ENCODE measurements around the gene PLA2G4F. TPM values are rescaled to one million over a fixed set of nuclear protein-coding genes. Genes with fewer than 3 reads are reported as not detected.
A peak's percentile ranks its signal among the peaks of the same experiment; 100 is the strongest.

Gene PLA2G4F
- polyA plus RNA-seq, 1 donor from 2014 or later = not detected

DNA sequence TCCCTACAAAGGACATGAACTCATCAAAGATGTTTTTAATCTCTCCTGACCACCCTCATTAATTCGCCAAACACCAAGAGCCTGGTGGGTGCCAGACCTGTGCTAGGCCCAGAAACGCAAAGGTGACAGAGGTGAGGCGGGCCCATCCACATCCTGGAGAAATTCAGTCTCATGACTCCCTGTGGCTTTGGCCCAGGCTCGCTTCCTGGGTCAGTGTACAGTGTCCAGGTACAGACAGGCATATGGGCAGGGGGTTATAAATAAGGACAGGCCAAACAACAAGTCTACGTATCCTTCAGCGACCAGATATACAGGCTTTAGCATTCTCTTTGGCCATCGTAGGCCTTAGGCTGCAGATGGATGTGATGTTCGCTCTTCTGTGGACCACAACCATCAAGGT lies 945 bp upstream of the PLA2G4F start:
- no peaks in the 10 kb centered on the region for H3K9me3 Mint-ChIP-seq
- no peaks in the 10 kb centered on the region for H3K27me3 Mint-ChIP-seq
- no peak overlapping the region for H3K27ac Mint-ChIP-seq
- peaks cover 0 to 1% (median 0%) of the 10 kb centered on the region in 3 donors for H3K4me1 Mint-ChIP-seq
- H3K36me3 Mint-ChIP-seq = no peaks in the 10 kb centered on the region
- no peak overlapping the region for H3K4me3 Mint-ChIP-seq

DNA sequence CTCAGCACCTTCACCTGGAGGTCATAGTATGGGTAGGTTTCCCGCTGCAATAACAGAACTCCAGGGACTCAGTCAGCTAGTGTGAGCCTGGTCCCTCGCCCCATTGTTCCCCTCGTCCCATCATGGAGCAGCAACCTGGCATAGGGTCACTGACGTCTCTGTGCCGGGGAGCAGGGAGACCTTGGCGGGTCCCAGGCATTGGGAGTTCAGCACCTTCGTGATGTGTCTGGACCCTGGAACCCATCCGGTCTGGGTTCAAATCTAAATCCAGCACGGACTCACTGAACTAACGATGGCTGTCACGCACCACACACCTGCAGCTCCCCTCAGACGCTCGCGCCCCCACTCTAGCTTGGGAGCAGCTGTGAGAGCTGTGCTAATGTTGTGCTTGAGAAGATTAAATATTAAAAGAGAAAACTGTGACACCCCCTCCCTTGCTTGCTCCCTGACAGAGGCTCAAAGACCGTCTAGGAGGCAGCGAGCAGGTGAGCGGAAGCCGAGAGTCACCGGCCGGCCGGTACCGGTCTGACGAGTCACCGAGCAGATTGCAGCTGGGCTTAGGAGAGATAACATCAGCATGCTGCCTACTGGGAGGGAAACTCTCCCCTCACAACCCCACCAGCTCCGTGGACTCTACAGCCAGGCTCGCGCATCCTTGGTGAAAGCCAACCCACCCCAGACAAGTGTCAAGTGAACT lies 742 bp downstream of the PLA2G4F start:
- H3K9me3 Mint-ChIP-seq = no peaks in the 10 kb centered on the region
- no peak overlapping the region for H3K4me3 Mint-ChIP-seq
- H3K27ac Mint-ChIP-seq = no peak overlapping the region
- no peaks in the 10 kb centered on the region for H3K36me3 Mint-ChIP-seq
- peaks cover 0 to 1% (median 0%) of the 10 kb centered on the region in 3 donors for H3K4me1 Mint-ChIP-seq
- peaks cover 2% of the 10 kb centered on the region for H3K27me3 Mint-ChIP-seq

DNA sequence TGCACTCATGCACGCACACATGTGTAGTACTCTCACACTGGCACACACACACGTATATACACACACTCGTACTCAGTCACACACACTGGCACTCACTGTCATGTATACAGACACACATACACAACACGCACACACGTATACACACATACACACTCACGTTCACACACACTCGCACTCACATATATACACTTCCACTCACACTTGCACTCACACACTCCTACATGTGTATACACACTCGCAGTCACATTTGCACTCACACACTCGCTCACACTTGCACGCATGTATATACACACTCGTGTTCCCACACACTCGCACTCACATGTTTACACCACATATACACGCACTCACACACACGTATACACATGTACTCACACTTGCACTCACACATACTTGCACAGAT lies 1.5 kb downstream of the PLA2G4F start:
- Mint-ChIP-seq H3K27me3 (peaks cover 2% of the 10 kb centered on the region), H3K4me3 (no peak overlapping the region), H3K9me3 (no peaks in the 10 kb centered on the region), H3K4me1 (peaks cover 0 to 1% (median 0%) of the 10 kb centered on the region in 3 donors), H3K27ac (no peak overlapping the region), H3K36me3 (no peaks in the 10 kb centered on the region)

DNA sequence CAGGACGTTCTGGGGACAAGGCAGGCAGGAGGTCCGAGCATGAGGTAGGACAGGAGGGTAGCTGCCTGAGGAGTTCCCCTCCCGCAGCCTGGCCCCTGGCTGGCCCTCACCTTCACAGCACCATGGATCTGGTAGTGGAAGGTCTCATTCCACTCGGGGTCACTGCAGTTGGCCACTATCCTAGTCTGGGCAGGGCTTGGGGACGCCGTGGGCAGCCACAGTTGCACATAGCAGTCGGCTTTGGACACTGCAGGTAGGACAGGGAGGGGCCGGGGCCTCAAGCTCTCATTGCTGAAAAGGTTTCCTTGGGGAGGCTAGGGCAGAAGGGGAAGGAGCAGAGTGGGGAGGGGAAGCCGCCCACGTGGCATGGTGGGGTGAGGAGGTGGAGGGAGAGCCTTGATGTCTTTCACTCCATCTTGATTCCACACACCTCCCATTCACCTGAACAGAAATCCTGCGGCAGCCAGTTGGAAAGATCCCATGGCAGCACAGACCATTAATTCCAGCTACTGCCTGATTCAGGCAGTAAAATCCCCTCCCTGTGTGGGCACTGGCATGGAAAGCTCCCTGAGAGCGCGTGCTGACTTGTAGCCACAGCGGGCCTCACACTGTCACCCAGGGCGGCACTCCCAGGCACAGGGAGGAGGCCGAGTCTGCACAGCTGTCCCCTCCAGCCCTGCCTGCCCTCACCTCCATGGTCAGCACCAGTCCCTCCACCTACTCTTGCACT lies 2.1 kb downstream of the PLA2G4F start:
- H3K27me3 Mint-ChIP-seq = peaks cover 2% of the 10 kb centered on the region
- no peaks in the 10 kb centered on the region for H3K36me3 Mint-ChIP-seq

DNA sequence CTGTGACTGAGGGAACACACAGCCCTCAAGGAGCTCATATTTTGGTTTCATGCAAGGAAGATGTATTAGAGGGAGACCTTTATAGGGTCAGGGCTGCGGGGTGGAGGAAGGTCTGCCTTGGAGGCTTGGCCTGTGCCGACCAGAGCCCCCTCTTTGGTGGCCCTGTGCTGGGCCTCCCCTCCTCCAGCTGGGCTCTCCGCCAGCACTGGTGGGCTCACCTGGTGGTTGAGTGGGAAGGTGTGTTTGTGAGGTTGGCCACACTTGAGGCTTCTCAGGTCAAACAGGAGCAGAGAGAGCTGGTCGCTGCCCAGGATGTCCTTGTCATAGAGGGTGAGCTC lies 2.6 kb downstream of the PLA2G4F start:
- Mint-ChIP-seq H3K9me3 (no peaks in the 10 kb centered on the region), H3K4me1 (peaks cover 0 to 1% (median 0%) of the 10 kb centered on the region in 3 donors), H3K27me3 (peaks cover 2% of the 10 kb centered on the region), H3K4me3 (no peak overlapping the region), H3K36me3 (no peaks in the 10 kb centered on the region), H3K27ac (no peak overlapping the region)

More for the DNA sequence above, 2.1 kb downstream of the PLA2G4F start:
- Mint-ChIP-seq H3K4me1 (peaks cover 0 to 1% (median 0%) of the 10 kb centered on the region in 3 donors), H3K9me3 (no peaks in the 10 kb centered on the region), H3K27ac (no peak overlapping the region), H3K4me3 (no peak overlapping the region)

DNA sequence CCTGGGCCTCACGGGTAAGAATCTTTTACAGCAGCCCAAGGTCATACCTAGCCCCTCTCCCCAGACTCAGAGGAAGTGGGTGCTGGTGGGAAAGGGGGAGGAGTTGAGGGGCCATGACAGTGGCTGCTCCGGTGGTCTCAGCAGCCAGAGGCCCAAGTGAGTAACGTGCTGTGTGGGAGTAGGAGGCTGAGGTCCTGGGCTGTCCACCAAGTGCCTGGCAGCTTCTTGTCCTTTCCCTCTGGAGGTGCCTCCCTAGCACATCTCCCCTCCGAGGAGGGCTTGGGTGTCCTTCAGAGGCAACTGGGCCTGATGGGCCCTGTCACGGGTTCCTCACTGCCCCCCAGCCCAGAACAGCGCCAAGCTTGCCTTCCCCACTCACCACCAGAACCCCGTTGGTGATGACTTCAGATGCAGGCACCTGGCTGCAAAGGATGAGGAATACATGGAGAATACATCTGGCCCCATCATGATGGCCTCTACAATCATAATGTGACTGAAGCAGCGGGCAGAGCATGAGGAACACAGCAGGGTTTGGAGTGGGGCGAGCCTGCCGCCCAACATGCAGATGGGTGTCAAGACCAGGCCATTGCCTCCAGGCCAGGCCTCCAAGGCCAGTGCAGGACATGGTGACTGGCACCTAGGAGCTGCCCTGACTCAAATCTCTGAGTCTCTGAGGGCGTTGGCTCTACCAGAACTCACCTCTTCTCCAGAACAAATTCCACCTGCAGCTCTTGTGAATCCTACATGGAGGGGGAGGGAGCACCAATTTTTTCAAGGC lies 3.3 kb downstream of the PLA2G4F start:
- H3K9me3 Mint-ChIP-seq = no peaks in the 10 kb centered on the region
- no peak overlapping the region for H3K27ac Mint-ChIP-seq
- H3K4me3 Mint-ChIP-seq = no peak overlapping the region
- H3K27me3 Mint-ChIP-seq = peaks cover 4% of the 10 kb centered on the region
- peaks cover 0 to 1% (median 0%) of the 10 kb centered on the region in 3 donors for H3K4me1 Mint-ChIP-seq
- H3K36me3 Mint-ChIP-seq = no peaks in the 10 kb centered on the region

DNA sequence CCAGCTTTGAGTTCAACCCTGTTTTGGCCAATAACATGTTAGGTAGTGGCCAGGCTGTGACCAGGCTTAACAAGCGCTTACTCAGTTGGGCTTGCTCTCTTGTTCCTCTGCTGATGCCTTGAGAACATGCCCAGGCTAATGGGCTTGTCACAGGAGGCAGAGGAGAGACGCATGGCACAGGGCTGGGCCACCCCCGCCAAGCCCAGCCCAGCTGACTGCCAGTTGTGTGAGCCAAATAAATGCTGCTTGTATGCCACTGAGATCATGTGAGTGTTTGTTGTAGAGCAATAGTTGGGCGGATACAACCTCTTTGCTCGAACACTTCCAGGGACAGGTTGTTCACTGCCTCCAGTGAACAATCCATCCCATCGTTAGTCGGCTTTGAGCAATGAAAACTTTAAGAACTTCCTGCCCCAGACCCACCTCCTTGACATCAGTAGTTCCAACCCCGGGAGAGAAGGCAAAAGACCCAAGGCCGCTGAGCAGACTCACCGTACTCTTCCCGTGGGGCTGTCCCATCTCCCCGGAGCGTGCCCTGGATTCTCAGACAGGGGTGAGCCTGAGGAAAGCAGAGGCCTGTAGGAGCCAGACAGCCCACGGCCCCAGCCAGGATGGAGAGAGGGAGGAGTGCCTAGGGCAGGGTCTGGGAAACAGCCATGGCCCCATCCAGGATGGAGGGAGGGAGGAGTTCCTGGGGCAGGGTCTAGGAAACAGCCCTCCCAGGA lies 4.1 kb downstream of the PLA2G4F start:
- Mint-ChIP-seq H3K4me3 (no peak overlapping the region), H3K4me1 (peaks cover 0 to 1% (median 0%) of the 10 kb centered on the region in 3 donors), H3K27ac (no peak overlapping the region), H3K36me3 (no peaks in the 10 kb centered on the region), H3K9me3 (no peaks in the 10 kb centered on the region), H3K27me3 (peaks cover 4% of the 10 kb centered on the region)

DNA sequence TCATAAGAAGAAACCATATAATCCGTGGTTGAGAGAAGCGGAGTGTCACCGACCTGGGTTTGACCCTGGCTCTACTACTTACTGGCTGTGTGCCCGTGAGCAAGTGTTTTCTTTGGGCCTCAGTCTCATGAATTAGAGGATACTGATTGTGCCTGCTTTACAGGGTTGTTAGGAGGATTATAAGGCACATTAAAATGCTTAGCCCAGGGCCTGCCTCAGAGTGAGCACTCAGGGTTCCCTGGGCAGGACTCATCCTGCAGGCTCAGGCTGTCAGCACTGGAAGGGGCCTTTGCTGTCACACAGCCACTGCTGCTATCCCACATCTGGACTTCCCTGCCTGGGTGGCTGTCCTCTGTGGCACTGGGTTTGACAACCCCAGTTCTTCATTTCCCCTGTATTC lies 4.7 kb downstream of the PLA2G4F start:
- Mint-ChIP-seq H3K4me3 (no peak overlapping the region), H3K4me1 (peaks cover 0 to 1% (median 0%) of the 10 kb centered on the region in 3 donors), H3K36me3 (no peaks in the 10 kb centered on the region), H3K27ac (no peak overlapping the region), H3K27me3 (peaks cover 4% of the 10 kb centered on the region), H3K9me3 (no peaks in the 10 kb centered on the region)

DNA sequence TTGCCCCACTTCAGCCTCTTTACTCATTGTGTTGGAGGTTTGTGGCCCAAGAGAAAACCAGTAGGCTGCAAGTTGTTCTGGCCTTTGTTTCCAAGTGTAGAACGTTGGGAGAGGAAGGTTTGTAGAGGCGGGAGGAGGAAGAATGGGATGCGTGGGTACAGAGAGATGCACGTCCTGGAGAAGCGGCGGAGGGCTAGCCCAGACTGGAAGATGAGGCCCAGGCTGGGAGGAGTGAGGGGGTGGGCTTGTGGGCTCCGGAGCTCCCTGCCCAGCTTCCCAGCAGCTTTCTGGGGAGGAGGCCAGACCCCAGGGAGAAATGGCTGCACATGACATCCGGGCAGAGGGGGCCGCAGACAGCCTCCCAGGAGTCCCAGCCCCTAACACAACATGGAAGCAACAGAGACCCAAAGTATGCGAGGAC lies 5.3 kb downstream of the PLA2G4F start:
- Mint-ChIP-seq H3K4me3 (no peak overlapping the region), H3K36me3 (no peaks in the 10 kb centered on the region), H3K27ac (no peak overlapping the region), H3K4me1 (peaks cover 0 to 1% (median 0%) of the 10 kb centered on the region in 3 donors), H3K27me3 (peaks cover 4% of the 10 kb centered on the region), H3K9me3 (no peaks in the 10 kb centered on the region)

DNA sequence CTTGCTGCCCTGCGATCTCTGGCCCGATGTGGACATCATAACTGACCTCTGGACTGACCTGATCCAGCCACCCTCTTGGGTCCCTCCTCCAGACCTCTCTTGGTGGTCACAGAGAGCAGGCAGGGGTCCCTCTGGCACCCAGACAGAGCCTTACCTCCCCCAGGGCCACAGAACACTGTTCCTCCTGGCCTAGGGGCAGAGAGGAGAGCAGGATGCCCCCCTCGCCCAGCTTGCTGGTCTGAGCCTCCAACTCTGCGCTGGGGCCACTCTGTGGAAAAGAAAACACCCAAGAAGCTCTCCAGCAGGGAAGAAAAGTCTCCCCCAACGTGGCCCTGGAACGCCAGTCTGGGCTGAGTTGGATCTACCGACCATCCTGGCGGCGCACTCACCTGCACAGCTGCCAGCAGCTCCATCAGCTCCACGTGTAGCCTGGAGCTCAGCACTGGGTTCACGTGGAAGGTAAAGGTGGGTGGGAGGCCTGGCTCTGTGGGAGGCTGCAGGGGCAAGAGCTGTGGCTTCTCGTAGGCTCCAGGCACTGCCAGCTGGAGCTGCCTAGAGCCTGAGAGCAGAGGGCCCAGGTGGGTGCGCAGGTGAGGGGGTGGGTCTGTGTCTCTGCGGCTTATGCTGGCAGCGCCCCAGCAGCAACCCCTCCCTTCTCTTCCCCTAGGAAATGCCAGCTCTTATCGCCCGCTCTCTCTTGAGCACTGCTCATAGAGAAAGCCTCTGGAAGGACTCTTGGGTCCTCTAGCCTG lies 6.0 kb downstream of the PLA2G4F start:
- H3K4me1 Mint-ChIP-seq = peaks cover 0 to 1% (median 0%) of the 10 kb centered on the region in 3 donors
- H3K4me3 Mint-ChIP-seq = peak overlapping the region in 1 of 4 donors; percentile 17
- H3K36me3 Mint-ChIP-seq = no peaks in the 10 kb centered on the region
- H3K27ac Mint-ChIP-seq = peak overlapping the region in 1 of 3 donors; percentile 13
- no peaks in the 10 kb centered on the region for H3K9me3 Mint-ChIP-seq
- H3K27me3 Mint-ChIP-seq = peaks cover 4% of the 10 kb centered on the region

DNA sequence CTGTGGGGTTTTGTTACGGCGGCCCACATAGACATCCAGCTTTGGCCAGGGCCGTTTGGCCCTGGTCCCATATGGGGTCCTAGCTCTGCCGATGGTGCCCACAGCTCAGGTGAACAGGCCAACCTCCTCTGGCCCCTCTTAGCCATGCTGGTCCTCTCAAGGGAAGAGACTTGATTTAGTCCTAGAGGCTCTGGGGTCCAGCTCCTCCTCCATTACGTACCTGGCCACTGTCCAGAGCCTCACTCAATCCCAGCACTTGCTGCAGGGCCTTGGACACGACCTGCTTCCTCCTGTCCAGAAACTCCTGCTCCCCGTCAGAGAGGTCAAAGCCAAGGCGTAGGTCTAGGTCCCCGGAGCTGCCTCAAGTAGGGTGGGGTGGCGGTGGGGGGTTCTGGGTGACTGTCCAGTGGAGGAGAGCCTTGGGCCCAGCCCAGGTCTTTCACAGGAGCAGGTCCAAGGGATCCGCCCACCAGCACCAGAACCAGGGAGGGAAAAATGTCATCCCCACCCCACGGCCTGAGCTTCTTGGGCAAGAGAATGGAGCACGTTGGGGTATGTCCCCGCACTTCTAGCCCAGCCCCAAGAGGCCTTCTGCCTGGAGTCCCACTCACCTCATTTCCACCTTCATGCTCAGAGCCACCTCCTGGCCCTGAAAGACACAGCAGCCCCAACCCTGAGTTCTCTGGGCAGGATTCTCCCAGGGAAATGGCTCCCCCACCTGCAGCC lies 6.8 kb downstream of the PLA2G4F start:
- Mint-ChIP-seq H3K36me3 (no peaks in the 10 kb centered on the region), H3K4me1 (no peaks in the 10 kb centered on the region), H3K9me3 (no peaks in the 10 kb centered on the region), H3K27ac (peak overlapping the region in 1 of 3 donors; percentile 13), H3K27me3 (peaks cover 4% of the 10 kb centered on the region), H3K4me3 (peak overlapping the region in 1 of 4 donors; percentile 17)

DNA sequence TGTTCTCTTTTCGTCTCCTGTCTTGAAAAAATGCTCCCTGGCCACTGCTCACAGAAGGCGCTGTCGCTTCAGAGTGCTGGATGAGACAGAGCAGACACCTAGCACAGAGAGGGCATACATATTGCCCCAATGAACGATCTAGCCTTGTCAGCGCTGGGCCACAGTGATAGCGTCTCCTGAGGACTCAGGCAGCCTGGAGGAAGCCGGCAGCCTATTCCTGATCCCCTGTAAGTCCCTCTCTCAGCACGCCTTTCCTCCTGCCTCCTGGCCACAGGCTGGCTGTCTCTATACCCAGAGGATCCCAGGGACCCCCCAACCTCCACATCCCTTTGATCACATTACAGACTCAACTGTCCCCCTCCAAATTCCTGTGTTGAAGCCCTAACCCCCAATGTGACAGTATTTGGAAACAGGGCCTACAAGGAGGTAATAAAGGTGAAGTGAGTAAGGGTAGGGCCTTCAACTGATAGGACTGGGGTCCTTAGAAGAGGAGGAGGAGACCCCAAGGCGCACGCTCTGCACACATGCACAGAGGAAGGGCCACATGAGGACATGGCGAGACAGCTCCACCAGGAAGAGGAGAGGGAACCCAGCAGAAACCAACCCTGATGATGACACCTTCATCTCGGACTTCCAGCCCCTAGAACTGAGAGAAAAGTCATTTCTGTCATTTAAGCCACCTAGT lies 7.5 kb downstream of the PLA2G4F start:
- Mint-ChIP-seq H3K27me3 (peaks cover 4% of the 10 kb centered on the region), H3K36me3 (no peaks in the 10 kb centered on the region), H3K27ac (no peak overlapping the region), H3K4me1 (no peaks in the 10 kb centered on the region), H3K9me3 (no peaks in the 10 kb centered on the region), H3K4me3 (no peak overlapping the region)

DNA sequence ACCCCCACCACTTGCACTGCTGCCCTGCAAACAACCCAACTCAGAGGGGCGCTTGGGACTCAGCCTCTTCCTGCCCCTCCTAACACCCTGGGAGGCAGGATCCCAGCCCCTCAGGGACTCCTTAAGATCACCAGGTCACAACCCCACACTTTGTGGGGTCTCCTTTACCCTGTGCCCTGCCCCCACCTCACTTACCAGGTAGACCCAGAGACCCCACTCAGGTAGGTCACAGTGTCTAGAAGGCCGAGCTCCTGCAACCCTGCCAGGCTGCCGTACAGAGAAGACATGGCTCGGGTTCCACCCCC lies 9.1 kb downstream of the PLA2G4F start:
- Mint-ChIP-seq H3K4me1 (peaks cover 0 to 1% (median 0%) of the 10 kb centered on the region in 3 donors), H3K27me3 (peaks cover 6% of the 10 kb centered on the region), H3K36me3 (no peaks in the 10 kb centered on the region), H3K4me3 (no peak overlapping the region), H3K27ac (no peak overlapping the region), H3K9me3 (no peaks in the 10 kb centered on the region)
